NCI-H146 treated with DMSO at 0.1 percent for 48 hours (cell line): ENCODE data around the gene COASY.
"Not testable (repeated sequence)": the region's sequence is repeated elsewhere in the genome, so short reads cannot be mapped to it uniquely, and the experiment has no call there.

Source experiments
- DNase-seq: peaks from one replicate; lab custom pipeline; 2025; ENCODE audit not compliant: unreplicated experiment; lab: John Stamatoyannopoulos, UW

Gene COASY

GRCh38 chr17:42552736-42553135, 9.2 kb upstream of the COASY start, which contains the start of gene HSD17B1:
Gene HSD17B1 (plus strand): TSS chr17:42552923. CDS start chr17:42552934, 11 bp downstream.
- DNase-seq: not testable (repeated sequence)

- no peak for DNase-seq
Measured at GRCh38 chr17:42553161-42553818, 8.7 kb upstream of the COASY start.

GRCh38 chr17:42553866-42554249, 8.1 kb upstream of the COASY start:
- no peak for DNase-seq

GRCh38 chr17:42554250-42555121, 7.5 kb upstream of the COASY start:
- DNase-seq: peak; percentile 70

GRCh38 chr17:42555122-42555622, 6.8 kb upstream of the COASY start:
- no peak for DNase-seq

GRCh38 chr17:42555961-42556617, 5.9 kb upstream of the COASY start:
- not testable (repeated sequence) for DNase-seq

- no peak for DNase-seq
Measured at GRCh38 chr17:42559075-42559474, 2.9 kb upstream of the COASY start.

GRCh38 chr17:42560246-42560645, 1.7 kb upstream of the COASY start:
- no peak for DNase-seq

- no peak for DNase-seq
Measured at GRCh38 chr17:42562388-42563142, 617 bp downstream of the COASY start.

- no peak for DNase-seq
Measured at GRCh38 chr17:42563143-42563509, 1.2 kb downstream of the COASY start.

- DNase-seq: no peak
Measured at GRCh38 chr17:42563543-42563942, 1.6 kb downstream of the COASY start.

- no peak for DNase-seq
Measured at GRCh38 chr17:42563950-42564349, 2.0 kb downstream of the COASY start.

GRCh38 chr17:42564815-42565522, 3.0 kb downstream of the COASY start:
- no peak for DNase-seq

- no peak for DNase-seq
Measured at GRCh38 chr17:42565523-42566214, 3.7 kb downstream of the COASY start.

GRCh38 chr17:42566215-42566882, 4.4 kb downstream of the COASY start:
- DNase-seq: no peak

- DNase-seq: peak; percentile 69
Measured at GRCh38 chr17:42566883-42567573, 5.1 kb downstream of the COASY start, which contains the start of gene MLX. Gene MLX (plus strand): TSS chr17:42567100. CDS start chr17:42567125, 25 bp downstream.

GRCh38 chr17:42568341-42569111, 6.6 kb downstream of the COASY start:
- DNase-seq: no peak
